ENCODE results near the gene TOP2B.

TOP2B gene

DNA sequence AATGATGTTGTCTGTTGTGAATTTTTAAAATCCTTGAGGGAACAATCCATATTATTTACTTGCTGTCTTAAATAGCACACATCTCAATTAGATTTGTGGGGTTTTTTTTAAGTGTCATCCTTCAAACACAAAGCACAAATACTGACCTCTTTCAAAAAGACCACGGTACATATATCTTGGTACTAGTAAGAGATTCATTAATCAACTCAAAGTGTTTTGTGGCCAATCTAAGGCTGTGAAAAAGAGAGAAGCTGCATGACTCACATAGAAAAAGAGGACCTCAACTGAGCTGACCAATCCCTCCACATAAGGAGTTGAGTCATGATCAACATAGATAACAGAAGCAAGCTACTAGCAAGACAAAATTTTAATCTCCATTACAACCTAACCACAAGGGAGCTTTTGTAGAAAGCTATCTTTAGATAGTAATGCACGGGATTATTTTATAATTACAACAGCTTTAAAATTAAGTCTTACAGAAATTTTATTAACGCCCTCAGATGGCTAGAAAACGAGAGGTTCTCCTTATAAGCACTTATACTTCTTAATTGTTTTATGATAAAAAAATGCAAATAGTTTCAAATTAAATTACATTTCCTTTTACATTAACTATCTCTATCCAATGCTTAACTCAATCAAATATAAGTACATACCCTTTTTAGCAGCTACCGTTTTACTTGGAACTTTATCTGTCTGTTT lies 60.5 kb downstream of the TOP2B start:
- Histone ChIP-seq H3K27me3 (ENCODE audit: control insufficient read depth, insufficient read depth, low read length) (no peaks in the 10 kb centered on the region), H3K36me3 (ENCODE audit: control insufficient read depth, insufficient read depth, low read length) (no peaks in the 10 kb centered on the region), H3K4me3 (ENCODE audit: low read length) (no peak overlapping the region), H3K9me3 (ENCODE audit: control insufficient read depth, low read length) (no peaks in the 10 kb centered on the region), H3K9ac (ENCODE audit: low read length) (no peak overlapping the region), H3K4me1 (ENCODE audit: control insufficient read depth, insufficient read depth, low read length) (no peaks in the 10 kb centered on the region)

DNA sequence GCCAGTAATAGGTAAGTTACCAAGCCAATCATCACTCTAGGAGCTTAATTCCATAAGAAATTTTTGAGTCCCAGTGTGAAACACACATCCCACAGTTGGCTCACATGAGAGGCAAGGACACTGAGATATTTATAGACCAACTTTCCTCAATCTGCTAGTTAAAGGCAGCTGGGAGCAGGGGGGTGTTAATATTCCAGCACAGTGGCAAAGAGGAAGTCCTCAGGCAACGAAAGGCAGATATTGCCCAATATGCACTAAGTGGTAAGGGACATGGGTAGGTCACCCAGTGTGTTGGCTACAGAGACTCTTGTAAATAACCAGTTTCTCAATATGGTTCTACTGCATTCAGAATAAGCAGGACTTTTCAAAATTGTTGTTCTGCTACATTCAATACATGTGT lies 61.0 kb downstream of the TOP2B start:
- no peaks in the 10 kb centered on the region for H3K27me3 ChIP-seq (ENCODE audit: control insufficient read depth, insufficient read depth, low read length)
- no peak overlapping the region for H3K4me3 ChIP-seq (ENCODE audit: low read length)
- no peaks in the 10 kb centered on the region for H3K36me3 ChIP-seq (ENCODE audit: control insufficient read depth, insufficient read depth, low read length)
- H3K9me3 ChIP-seq (ENCODE audit: control insufficient read depth, low read length), result no peaks in the 10 kb centered on the region
- no peaks in the 10 kb centered on the region for H3K4me1 ChIP-seq (ENCODE audit: control insufficient read depth, insufficient read depth, low read length)
- H3K9ac ChIP-seq (ENCODE audit: low read length), result no peak overlapping the region

DNA sequence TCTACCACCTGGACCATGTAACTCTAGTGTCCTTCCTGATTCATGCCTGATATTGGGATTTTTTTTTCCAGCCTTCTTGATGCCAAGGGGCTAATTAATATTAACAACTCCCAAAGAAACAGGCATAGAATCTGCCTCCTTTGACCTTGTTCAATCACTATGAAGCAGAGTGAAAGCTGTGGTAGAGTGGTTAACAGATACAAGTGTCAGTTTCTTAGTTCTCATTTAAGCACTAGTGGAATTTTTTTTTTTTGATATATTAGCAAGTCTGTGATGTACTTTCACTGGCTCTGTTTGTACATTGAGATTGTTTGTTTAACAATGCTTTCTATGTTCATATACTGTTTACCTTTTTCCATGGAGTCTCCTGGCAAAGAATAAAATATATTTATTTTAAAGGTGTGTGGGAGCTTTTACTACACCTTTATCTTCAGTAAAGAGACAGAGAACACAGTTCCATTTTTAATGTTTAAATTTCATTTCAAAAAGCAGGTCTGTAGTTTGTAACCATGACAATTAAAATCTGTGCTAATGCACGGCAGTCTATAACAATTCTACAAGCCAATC lies 67.1 kb downstream of the TOP2B start:
- H3K9ac ChIP-seq (ENCODE audit: low read length), result no peak overlapping the region
- H3K36me3 ChIP-seq (ENCODE audit: control insufficient read depth, insufficient read depth, low read length), result no peaks in the 10 kb centered on the region
- H3K27me3 ChIP-seq (ENCODE audit: control insufficient read depth, insufficient read depth, low read length), result no peaks in the 10 kb centered on the region
- peaks cover 12% of the 10 kb centered on the region for H3K4me1 ChIP-seq (ENCODE audit: control insufficient read depth, insufficient read depth, low read length)
- H3K4me3 ChIP-seq (ENCODE audit: low read length), result no peak overlapping the region
- no peaks in the 10 kb centered on the region for H3K9me3 ChIP-seq (ENCODE audit: control insufficient read depth, low read length)

DNA sequence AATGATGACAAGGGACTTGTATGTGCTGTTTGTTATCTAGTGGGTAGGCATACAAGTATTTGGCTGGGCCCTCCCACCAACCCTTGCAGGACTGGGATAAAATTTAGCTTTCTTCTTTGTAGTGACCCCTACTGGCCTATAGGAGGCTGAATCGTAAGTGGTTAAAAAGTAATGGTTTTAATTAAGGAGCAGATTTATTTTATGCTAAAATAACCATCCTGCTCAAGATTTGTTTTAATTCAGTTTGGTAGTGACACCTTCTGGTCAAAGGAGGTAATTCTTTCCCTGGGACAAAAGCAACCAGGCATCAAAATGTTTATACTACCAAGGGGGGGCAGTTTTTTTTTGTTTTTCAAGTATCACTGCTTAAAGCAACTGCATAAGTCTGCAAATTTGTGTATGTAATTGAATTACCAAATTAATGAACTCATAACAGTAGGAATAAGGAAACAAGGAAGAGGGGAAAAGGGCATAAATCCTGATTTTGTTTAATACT lies 70.7 kb downstream of the TOP2B start:
- no peaks in the 10 kb centered on the region for H3K9me3 ChIP-seq (ENCODE audit: control insufficient read depth, low read length)
- peaks cover 12% of the 10 kb centered on the region for H3K4me1 ChIP-seq (ENCODE audit: control insufficient read depth, insufficient read depth, low read length)
- no peak overlapping the region for H3K9ac ChIP-seq (ENCODE audit: low read length)
- H3K36me3 ChIP-seq (ENCODE audit: control insufficient read depth, insufficient read depth, low read length), result no peaks in the 10 kb centered on the region
- no peaks in the 10 kb centered on the region for H3K27me3 ChIP-seq (ENCODE audit: control insufficient read depth, insufficient read depth, low read length)
- no peak overlapping the region for H3K4me3 ChIP-seq (ENCODE audit: low read length)

GRCh38 chr3:25593001-25593400 lies 71.7 kb downstream of the TOP2B start:
- Histone ChIP-seq H3K36me3 (ENCODE audit: control insufficient read depth, insufficient read depth, low read length) (no peaks in the 10 kb centered on the region), H3K9me3 (ENCODE audit: control insufficient read depth, low read length) (no peaks in the 10 kb centered on the region), H3K27me3 (ENCODE audit: control insufficient read depth, insufficient read depth, low read length) (no peaks in the 10 kb centered on the region), H3K4me1 (ENCODE audit: control insufficient read depth, insufficient read depth, low read length) (peaks cover 12% of the 10 kb centered on the region), H3K9ac (ENCODE audit: low read length) (no peak overlapping the region), H3K4me3 (ENCODE audit: low read length) (no peak overlapping the region)

DNA sequence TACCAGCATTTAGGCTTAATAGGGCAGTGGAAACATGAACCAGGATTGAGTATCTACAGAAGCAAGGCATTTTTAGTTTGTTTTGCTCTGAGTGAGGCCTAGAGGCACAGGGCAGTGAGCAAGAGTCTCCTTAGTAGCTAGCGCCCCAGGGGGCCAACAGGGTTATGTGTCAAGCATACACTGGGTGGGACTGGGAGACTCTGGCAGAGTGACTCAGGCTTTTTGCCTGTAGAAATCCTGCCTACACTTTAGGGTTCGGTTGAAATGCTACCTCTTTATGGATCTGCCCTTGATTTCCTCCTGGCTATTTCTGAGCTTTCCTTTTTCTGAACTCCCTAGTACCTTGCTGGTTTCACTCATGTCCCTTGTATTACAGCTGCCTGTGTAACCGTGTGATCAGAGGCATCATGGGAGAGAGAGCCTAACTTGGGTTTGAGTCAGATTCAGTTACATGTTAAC lies 72.2 kb downstream of the TOP2B start:
- no peak overlapping the region for H3K4me3 ChIP-seq (ENCODE audit: low read length)
- H3K9me3 ChIP-seq (ENCODE audit: control insufficient read depth, low read length), result no peaks in the 10 kb centered on the region
- no peaks in the 10 kb centered on the region for H3K27me3 ChIP-seq (ENCODE audit: control insufficient read depth, insufficient read depth, low read length)
- H3K9ac ChIP-seq (ENCODE audit: low read length), result no peak overlapping the region
- peaks cover 11% of the 10 kb centered on the region for H3K4me1 ChIP-seq (ENCODE audit: control insufficient read depth, insufficient read depth, low read length)
- no peaks in the 10 kb centered on the region for H3K36me3 ChIP-seq (ENCODE audit: control insufficient read depth, insufficient read depth, low read length)

- peaks cover 7% of the 10 kb centered on the region for H3K4me1 ChIP-seq (ENCODE audit: control insufficient read depth, insufficient read depth, low read length)
- no peaks in the 10 kb centered on the region for H3K9me3 ChIP-seq (ENCODE audit: control insufficient read depth, low read length)
- no peak overlapping the region for H3K4me3 ChIP-seq (ENCODE audit: low read length)
- H3K27me3 ChIP-seq (ENCODE audit: control insufficient read depth, insufficient read depth, low read length), result no peaks in the 10 kb centered on the region
- no peaks in the 10 kb centered on the region for H3K36me3 ChIP-seq (ENCODE audit: control insufficient read depth, insufficient read depth, low read length)
- H3K9ac ChIP-seq (ENCODE audit: low read length), result no peak overlapping the region
Measured at GRCh38 chr3:25589783-25590258, 74.9 kb downstream of the TOP2B start.

GRCh38 chr3:25589104-25589782 lies 75.5 kb downstream of the TOP2B start:
- H3K9ac ChIP-seq (ENCODE audit: low read length), result no peak overlapping the region
- no peak overlapping the region for H3K4me3 ChIP-seq (ENCODE audit: low read length)
- H3K9me3 ChIP-seq (ENCODE audit: control insufficient read depth, low read length), result no peaks in the 10 kb centered on the region
- H3K4me1 ChIP-seq (ENCODE audit: control insufficient read depth, insufficient read depth, low read length), result peaks cover 7% of the 10 kb centered on the region
- H3K27me3 ChIP-seq (ENCODE audit: control insufficient read depth, insufficient read depth, low read length), result no peaks in the 10 kb centered on the region
- H3K36me3 ChIP-seq (ENCODE audit: control insufficient read depth, insufficient read depth, low read length), result no peaks in the 10 kb centered on the region

DNA sequence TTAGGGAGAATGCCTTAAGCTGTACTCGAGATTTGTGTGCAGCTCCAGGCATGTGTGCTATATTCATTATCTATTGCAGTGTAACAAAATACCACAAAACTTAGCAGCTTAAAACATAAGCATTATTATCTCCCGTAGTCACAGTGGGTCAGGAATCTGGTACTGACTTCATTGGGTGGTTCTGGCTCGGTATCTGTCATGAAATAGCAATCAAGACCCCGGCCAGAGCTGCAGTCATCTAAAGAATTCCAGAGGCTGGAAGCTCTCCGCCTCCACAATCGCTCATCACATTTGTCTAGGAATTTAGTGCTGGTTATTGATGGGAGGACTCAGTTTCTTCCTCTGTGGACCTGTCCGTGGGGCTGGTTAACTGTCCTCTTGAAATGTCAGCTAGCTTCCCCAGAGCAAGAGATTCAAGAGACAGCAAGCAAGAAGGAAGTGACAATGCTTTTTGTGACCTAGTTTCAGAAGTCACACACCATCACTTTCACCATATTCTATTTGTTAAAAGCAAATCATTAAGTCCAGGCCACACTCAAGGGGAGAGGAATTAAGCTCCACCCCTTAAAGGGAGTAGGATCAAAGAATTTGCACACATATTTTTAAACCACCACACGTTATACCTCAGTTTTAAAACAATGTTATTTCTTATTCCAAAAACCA lies 76.1 kb downstream of the TOP2B start:
- H3K9me3 ChIP-seq (ENCODE audit: control insufficient read depth, low read length), result no peaks in the 10 kb centered on the region
- peaks cover 5% of the 10 kb centered on the region for H3K4me1 ChIP-seq (ENCODE audit: control insufficient read depth, insufficient read depth, low read length)
- no peaks in the 10 kb centered on the region for H3K27me3 ChIP-seq (ENCODE audit: control insufficient read depth, insufficient read depth, low read length)
- H3K36me3 ChIP-seq (ENCODE audit: control insufficient read depth, insufficient read depth, low read length), result no peaks in the 10 kb centered on the region
- no peak overlapping the region for H3K4me3 ChIP-seq (ENCODE audit: low read length)
- no peak overlapping the region for H3K9ac ChIP-seq (ENCODE audit: low read length)

DNA sequence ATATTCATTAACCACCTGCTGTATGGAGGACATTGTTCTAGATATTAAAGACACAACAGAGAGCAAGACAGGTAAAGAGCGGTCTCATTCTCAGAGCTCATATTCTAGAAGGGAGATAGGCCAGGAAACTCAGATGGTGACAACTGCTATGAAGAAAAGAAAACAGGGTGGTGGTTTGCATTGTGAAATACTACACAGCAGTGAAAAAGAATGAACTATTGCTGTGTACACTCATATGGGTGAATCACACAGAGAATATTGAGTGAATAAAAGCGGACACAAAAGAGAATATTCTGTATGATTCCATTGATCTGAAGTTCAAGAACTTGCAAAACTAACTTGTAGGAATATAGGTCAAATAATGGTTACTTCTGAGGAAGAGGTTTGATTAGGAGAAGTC lies 76.7 kb downstream of the TOP2B start:
- Histone ChIP-seq H3K36me3 (ENCODE audit: control insufficient read depth, insufficient read depth, low read length) (no peaks in the 10 kb centered on the region), H3K4me3 (ENCODE audit: low read length) (no peak overlapping the region), H3K9me3 (ENCODE audit: control insufficient read depth, low read length) (no peaks in the 10 kb centered on the region), H3K9ac (ENCODE audit: low read length) (no peak overlapping the region), H3K4me1 (ENCODE audit: control insufficient read depth, insufficient read depth, low read length) (no peaks in the 10 kb centered on the region), H3K27me3 (ENCODE audit: control insufficient read depth, insufficient read depth, low read length) (no peaks in the 10 kb centered on the region)

- H3K9me3 ChIP-seq (ENCODE audit: control insufficient read depth, low read length), result no peaks in the 10 kb centered on the region
- H3K9ac ChIP-seq (ENCODE audit: low read length), result no peak overlapping the region
- H3K36me3 ChIP-seq (ENCODE audit: control insufficient read depth, insufficient read depth, low read length), result no peaks in the 10 kb centered on the region
- H3K27me3 ChIP-seq (ENCODE audit: control insufficient read depth, insufficient read depth, low read length), result no peaks in the 10 kb centered on the region
- no peak overlapping the region for H3K4me3 ChIP-seq (ENCODE audit: low read length)
- H3K4me1 ChIP-seq (ENCODE audit: control insufficient read depth, insufficient read depth, low read length), result no peaks in the 10 kb centered on the region
Measured at GRCh38 chr3:25587526-25587925, 77.2 kb downstream of the TOP2B start.

GRCh38 chr3:25587094-25587493 lies 77.6 kb downstream of the TOP2B start:
- Histone ChIP-seq H3K27me3 (ENCODE audit: control insufficient read depth, insufficient read depth, low read length) (no peaks in the 10 kb centered on the region), H3K4me1 (ENCODE audit: control insufficient read depth, insufficient read depth, low read length) (no peaks in the 10 kb centered on the region), H3K9ac (ENCODE audit: low read length) (no peak overlapping the region), H3K9me3 (ENCODE audit: control insufficient read depth, low read length) (no peaks in the 10 kb centered on the region), H3K4me3 (ENCODE audit: low read length) (no peak overlapping the region), H3K36me3 (ENCODE audit: control insufficient read depth, insufficient read depth, low read length) (no peaks in the 10 kb centered on the region)

Measured in mucosa of stomach (tissue), 1 donor.